LNCaP clone FGC (cell line): ENCODE measurements around the gene SLC7A1.
A peak's percentile ranks its signal among the peaks of the same experiment; 100 is the strongest.

Source experiments
- DNase-seq: peaks from one replicate; pipeline ENCODE4 v3.0.0-alpha.2; 2011; ENCODE audit warnings: low read depth
- H3K4me3 ChIP-seq: 2 replicates; pipeline ENCODE4 v1.5.1; 2011; ENCODE audit warnings: mild to moderate bottlenecking, low read depth, low read length, control low read depth
- CTCF ChIP-seq: IDR thresholded peaks from 2 replicates; pipeline ENCODE4 v1.5.1; 2012; ENCODE audit warnings: mild to moderate bottlenecking; ENCODE audit not compliant: control insufficient read depth, insufficient read depth; ENCODE audit errors: extremely low read depth

The SLC7A1 gene

GRCh38 chr13:29613101-29613500, 17.6 kb upstream of the SLC7A1 start:
- TF ChIP-seq CTCF: no peak
- DNase-seq: no peak
- no peak overlapping the region for H3K4me3 ChIP-seq

GRCh38 chr13:29607465-29607864, 12.0 kb upstream of the SLC7A1 start:
- no peak for DNase-seq
- no peak overlapping the region for H3K4me3 ChIP-seq
- no peak for TF ChIP-seq CTCF

DNA sequence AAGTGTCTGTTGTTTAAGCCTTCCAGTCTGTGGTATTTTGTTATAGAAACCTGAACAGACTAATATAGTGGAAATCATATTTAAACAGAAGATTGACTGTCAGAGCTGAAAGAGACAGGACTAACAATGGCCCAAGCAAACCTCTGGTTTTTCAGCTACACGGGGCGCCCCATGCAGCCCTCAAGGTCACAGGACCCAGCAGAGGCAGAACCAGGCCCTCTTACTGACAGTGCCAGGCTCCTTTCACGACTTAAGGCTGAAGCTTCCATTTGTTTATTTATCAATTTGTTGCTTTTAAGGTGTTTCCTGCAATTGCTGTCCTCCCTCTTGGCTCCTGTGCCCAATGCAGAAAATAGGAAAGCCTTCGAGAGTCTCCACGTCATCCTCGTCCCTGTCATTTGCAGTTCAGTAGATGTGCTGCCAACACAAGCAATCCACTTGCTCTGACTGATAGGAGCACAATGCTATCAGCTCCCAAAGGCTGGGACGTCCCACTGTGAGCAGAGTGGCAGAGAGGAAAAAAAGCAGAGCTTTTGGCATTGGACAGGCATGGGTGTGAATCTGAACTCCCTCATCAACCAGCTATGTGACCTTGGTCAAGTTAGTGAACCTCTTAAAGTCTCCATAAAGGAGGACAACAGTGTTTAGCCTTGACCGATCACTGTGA, 10.5 kb upstream of the SLC7A1 start:
- H3K4me3 ChIP-seq: no peak overlapping the region
- DNase-seq: no peak
- TF ChIP-seq CTCF: no peak

DNA sequence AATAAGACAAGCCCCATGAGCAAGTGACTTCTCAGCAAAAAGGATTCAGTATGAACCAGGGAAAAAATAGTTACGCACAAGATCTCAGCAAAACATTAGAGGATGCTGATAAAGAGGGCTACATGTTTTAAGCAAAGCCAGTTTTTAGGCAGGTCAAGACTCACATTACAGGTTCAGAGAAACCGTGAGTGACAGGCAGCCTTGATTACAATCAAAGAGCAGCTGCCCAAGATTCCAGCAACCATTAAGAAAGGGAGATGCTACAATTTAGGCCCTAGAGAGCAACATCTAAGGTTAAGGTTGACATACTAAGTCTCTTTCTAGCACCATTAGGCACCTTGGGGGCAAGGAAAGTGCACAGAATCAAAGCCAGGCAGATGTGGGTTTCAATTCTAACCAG, 2.8 kb upstream of the SLC7A1 start:
- no peak for TF ChIP-seq CTCF
- DNase-seq: no peak
- H3K4me3 ChIP-seq: no peak overlapping the region

DNA sequence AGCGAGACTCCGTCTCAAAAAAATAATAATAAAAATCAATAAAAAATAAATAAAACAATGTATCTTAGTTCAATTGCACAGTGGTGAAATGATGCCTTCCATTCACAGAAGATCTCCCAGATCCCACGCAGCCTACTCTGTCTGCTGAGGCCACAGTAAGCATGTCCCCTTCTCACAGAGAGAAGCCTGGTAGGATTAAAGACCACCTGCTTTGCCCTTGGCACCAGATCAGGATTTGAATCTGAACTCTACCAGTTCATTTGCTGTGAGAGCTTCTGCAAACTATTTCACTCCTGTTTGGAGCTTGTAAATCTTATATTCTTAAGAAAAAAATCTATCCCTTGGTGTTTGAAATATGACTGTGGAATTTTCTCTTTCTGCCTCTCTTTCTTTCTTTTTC, 2.2 kb upstream of the SLC7A1 start:
- no peak overlapping the region for H3K4me3 ChIP-seq
- no peak for DNase-seq
- no peak for TF ChIP-seq CTCF

DNA sequence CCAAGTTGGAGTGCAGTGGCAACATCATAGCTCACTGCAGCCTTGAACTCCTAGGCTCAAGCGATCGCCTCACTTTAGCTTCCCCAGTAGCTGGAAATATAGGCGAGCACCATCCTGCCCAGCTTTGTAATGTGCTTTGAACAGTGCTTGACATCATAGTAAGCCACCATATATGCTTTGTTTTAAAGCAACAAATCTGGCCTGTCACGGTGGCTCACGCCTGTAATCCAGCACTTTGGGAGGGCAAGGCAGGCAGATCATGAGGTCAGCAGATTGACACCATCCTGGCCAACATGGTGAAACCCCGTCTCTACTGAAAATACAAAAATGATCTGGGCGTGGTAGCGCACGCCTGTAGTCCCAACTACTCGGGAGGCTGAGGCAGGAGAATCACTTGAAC, 1.8 kb upstream of the SLC7A1 start:
- H3K4me3 ChIP-seq: no peak overlapping the region
- no peak for TF ChIP-seq CTCF
- no peak for DNase-seq

DNA sequence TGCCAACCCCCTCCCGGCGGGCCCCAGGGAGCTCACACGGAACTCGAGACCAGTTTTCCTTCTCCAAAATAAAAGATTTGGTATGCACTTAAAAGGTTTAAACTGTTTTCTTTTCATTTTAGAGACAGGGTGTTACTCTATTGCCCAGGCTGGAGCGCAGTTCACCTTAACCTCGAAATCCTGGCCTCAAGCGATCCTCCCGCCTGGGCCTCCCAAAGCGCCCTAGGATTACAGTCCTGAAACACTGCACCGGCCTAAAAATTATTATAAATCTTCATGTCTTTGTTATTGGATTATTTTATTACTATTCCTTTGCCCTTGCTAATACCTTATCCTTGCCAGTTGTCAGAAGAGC, 553 bp upstream of the SLC7A1 start:
- DNase-seq: no peak
- peak overlapping the region; percentile 53 for H3K4me3 ChIP-seq
- TF ChIP-seq CTCF: no peak
